OCI-LY3 (cell line): ENCODE data around the gene ARHGAP15.

Source experiments
- CTCF ChIP-seq: fragments of 200-600, 300-600 bp; sonication (generic); IDR thresholded peaks from 2 replicates; pipeline ENCODE4 v1.5.1; 2014; ENCODE audit warnings: antibody characterized with exemption, low read length, low read depth
- EZH2phosphoT487 ChIP-seq: fragments of 200-600 bp; shearing (Covaris generic); IDR thresholded peaks from 2 replicates; pipeline ENCODE4 v1.6.1; 2018; ENCODE audit warnings: antibody characterized with exemption, mixed run types, low read depth

- TF ChIP-seq CTCF (no peak), EZH2phosphoT487 (no peak)
Measured at GRCh38 chr2:143503280-143503679, 374.1 kb downstream of the ARHGAP15 start.
